ENCODE data around the gene PARN. TPM values are rescaled to one million over a fixed set of nuclear protein-coding genes. Genes with fewer than 3 reads are reported as not detected.

The PARN gene
- total RNA-seq, 4 donors from 2014 or later, result 11.4 to 26.9 (median 20.7) TPM

DNA sequence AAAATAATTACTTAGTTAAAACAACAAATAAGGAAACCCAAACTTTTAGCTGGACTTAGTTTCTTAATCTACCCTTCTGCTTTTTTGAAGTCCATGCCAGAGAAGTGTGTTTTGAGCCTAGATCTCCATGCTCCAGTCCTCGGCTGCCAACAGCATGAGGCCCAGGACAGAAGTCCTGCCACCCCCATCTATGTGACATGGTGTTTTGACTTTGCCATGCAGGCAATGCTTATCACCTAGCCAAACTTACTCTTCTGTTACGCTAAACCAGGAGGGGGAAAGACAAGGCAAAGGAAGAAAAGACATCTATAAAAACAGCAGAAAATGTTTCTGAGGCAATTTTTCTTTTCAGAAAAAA is 119.5 kb downstream of the PARN start:
- WGBS, 2 donors, result 81 to 97% methylated on average over 2 of the region's 2 CpGs
- Histone ChIP-seq H3K4me1 (peaks cover 0 to 30% (median 3%) of the 10 kb centered on the region in 3 donors), H3K4me3 (no peak overlapping the region), H3K36me3 (no peaks in the 10 kb centered on the region), H3K9me3 (no peaks in the 10 kb centered on the region), H3K27me3 (no peaks in the 10 kb centered on the region), H3K27ac (no peak overlapping the region)
- intact Hi-C loops (cut with DNase I), result no loop called here
- TF ChIP-seq POLR2A (IDR thresholded peaks at IDR 0.05), result no peak
- TF ChIP-seq, protein P1, sequence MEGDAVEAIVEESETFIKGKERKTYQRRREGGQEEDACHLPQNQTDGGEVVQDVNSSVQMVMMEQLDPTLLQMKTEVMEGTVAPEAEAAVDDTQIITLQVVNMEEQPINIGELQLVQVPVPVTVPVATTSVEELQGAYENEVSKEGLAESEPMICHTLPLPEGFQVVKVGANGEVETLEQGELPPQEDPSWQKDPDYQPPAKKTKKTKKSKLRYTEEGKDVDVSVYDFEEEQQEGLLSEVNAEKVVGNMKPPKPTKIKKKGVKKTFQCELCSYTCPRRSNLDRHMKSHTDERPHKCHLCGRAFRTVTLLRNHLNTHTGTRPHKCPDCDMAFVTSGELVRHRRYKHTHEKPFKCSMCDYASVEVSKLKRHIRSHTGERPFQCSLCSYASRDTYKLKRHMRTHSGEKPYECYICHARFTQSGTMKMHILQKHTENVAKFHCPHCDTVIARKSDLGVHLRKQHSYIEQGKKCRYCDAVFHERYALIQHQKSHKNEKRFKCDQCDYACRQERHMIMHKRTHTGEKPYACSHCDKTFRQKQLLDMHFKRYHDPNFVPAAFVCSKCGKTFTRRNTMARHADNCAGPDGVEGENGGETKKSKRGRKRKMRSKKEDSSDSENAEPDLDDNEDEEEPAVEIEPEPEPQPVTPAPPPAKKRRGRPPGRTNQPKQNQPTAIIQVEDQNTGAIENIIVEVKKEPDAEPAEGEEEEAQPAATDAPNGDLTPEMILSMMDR (IDR thresholded peaks at IDR 0.05), result no peak
- no peak for DNase-seq

DNA sequence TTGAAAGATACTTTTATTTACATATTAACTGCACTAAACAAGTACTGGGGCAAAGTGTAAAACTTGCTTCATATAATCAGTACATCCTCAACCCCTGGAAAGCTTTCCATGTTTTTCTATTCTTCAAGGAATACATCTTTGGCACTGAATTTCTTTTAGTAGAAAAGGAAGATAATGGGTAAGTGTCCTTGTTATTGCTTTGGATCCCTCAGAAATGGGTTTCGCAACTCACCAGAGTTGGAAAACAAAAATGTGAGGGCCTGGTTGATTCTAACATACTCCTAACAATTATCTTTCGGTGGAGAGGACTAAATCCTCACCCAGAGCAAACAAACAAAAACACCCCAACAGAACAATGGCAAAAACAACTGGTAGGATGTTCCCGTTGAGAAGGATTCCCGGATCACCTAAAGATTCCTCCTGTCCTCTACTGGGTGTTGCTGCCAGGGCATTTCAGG is 120.4 kb downstream of the PARN start:
- 81 to 85% methylated on average over 4 of the region's 4 CpGs for WGBS, 2 donors
- no peaks in the 10 kb centered on the region for H3K36me3 ChIP-seq
- no peak for TF ChIP-seq POLR2A (IDR thresholded peaks at IDR 0.05)
- TF ChIP-seq, protein P1 (IDR thresholded peaks at IDR 0.05), result no peak

DNA sequence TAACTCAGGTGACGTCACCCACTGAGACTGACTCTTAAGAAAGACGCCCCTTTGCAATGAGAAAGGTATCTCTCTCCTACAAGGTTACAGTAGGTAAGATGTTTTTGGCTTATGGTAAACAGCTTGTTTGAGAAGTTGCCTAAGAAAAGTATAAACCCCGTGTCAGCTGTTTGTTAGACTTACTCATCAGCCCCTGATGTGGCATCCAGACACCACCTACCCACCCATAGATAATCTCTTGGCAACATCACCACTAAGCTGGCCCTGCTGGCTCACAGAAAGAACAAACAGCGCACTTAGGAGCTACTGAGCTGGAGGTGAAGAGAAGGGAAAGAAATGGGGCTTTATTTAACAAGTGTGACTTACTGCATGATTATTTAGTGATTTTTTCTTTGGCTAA is 121.0 kb downstream of the PARN start:
- H3K27ac ChIP-seq, result no peak overlapping the region
- no peak for DNase-seq
- H3K4me1 ChIP-seq, result peaks cover 0 to 30% (median 3%) of the 10 kb centered on the region in 3 donors
- no peaks in the 10 kb centered on the region for H3K36me3 ChIP-seq
- H3K27me3 ChIP-seq, result no peaks in the 10 kb centered on the region
- intact Hi-C loops (cut with DNase I), result no loop called here
- WGBS, 2 donors, result 80 to 85% methylated on average over 4 of the region's 4 CpGs
- no peaks in the 10 kb centered on the region for H3K9me3 ChIP-seq
- no peak for TF ChIP-seq POLR2A (IDR thresholded peaks at IDR 0.05)
- H3K4me3 ChIP-seq, result no peak overlapping the region

More for the DNA sequence above, 120.4 kb downstream of the PARN start:
- Histone ChIP-seq H3K4me3 (no peak overlapping the region), H3K27me3 (no peaks in the 10 kb centered on the region), H3K27ac (no peak overlapping the region), H3K9me3 (no peaks in the 10 kb centered on the region), H3K4me1 (peaks cover 0 to 30% (median 3%) of the 10 kb centered on the region in 3 donors)
- no peak for DNase-seq
- intact Hi-C loops (cut with DNase I), result no loop called here

DNA sequence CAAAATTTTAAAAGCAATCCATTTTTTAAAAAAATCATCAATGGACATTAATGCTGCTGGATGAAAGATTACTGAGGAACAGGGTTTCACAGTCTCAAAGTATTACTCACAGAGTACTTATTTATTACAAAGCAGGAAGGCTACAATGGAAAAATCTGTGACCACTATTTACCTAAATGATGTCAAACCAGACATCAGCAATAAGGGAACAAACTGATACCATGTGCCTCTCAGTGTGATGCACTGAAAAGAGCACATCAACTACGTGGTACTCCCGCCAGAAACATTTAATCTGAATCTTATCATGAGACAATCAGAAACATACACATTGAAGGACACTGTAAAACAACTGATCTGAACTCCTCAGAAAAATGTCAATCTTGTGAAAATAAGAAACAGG is 124.2 kb downstream of the PARN start:
- Histone ChIP-seq H3K36me3 (no peaks in the 10 kb centered on the region), H3K9me3 (no peaks in the 10 kb centered on the region), H3K27ac (no peak overlapping the region), H3K4me3 (no peak overlapping the region), H3K27me3 (no peaks in the 10 kb centered on the region), H3K4me1 (peaks cover 16 to 42% (median 21%) of the 10 kb centered on the region in 3 donors)
- intact Hi-C loops (cut with DNase I), result no loop called here
- DNase-seq, result no peak
- 72 to 75% methylated on average over 2 of the region's 2 CpGs for WGBS, 2 donors
- TF ChIP-seq, protein P1 (IDR thresholded peaks at IDR 0.05), result no peak
- TF ChIP-seq POLR2A (IDR thresholded peaks at IDR 0.05), result no peak

DNA sequence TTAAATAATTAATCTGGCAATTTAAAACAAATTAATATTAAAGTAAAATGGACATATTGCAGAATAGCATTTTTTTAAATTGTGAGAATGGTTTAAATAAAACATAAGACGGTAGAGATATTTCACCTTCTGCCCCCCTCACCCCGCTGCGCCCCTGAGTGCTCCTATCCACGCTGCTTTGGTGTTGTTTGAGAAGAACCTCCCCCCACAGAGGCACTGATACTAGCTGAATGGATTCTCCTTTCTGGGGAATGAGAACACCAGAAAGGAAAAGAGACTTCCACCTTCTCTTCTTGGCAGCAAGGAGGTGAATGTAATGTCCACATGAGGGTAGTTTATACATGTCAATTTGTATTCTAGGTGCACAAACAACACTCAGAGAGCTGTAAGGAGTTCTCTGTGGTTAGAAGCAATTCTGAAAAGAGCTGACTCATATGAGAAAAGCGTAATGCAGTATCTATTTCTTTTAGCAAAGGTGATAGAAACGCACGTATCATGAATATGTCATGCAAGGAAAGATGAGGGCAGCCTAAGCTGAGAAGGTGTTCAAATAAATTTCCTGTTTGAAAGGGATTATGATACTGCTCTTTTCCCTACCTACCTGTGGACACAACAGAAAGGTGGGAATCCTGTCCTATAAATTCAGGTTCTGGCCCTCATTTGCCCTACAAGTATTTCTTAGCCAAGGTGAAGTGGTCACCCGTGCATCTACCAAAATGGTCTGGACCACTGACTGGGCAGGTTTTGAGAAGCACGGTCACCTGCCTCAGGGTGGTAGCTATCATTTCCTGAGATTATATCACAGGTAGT is 126.9 kb downstream of the PARN start:
- no peak overlapping the region for H3K4me3 ChIP-seq
- no peaks in the 10 kb centered on the region for H3K9me3 ChIP-seq
- intact Hi-C loops (cut with DNase I), result no loop called here
- peak overlapping the region; percentile 73 to 89 (median 87) for H3K27ac ChIP-seq
- no peak for TF ChIP-seq POLR2A (IDR thresholded peaks at IDR 0.05)
- TF ChIP-seq, protein P1 (IDR thresholded peaks at IDR 0.05), result no peak
- peaks cover 28 to 58% (median 30%) of the 10 kb centered on the region in 3 donors for H3K4me1 ChIP-seq
- no peaks in the 10 kb centered on the region for H3K36me3 ChIP-seq
- 66 to 74% methylated on average over 9 of the region's 9 CpGs for WGBS, 2 donors
- no peaks in the 10 kb centered on the region for H3K27me3 ChIP-seq
- no peak for DNase-seq
